Prostate gland (tissue), 2 donors: ENCODE measurements around the gene OR1Q1.

Source experiments
- POLR2A ChIP-seq: fragments of 450-650 bp; IDR thresholded peaks from one replicate; pipeline ENCODE4 v1.6.1; 2016; ENCODE audit warnings: antibody characterized with exemption, mild to moderate bottlenecking
- POLR2AphosphoS5 ChIP-seq: sonication (generic); formaldehyde crosslinking; IDR thresholded peaks from one replicate; pipeline ENCODE4 v1.6.1; 2017; ENCODE audit warnings: antibody characterized with exemption
- TF ChIP-seq, protein P1 (sequence below), 4 experiments: fragments of 200-600 bp in 2 of 4; fragments of 450-650 bp in 2 of 4; sonication (generic) in 2 of 4; IDR thresholded peaks; 1 replicate in 3 of 4; 2 replicates in 1 of 4; pipeline ENCODE4 v1.5.1; 2016 to 2019; ENCODE audit warnings: antibody characterized with exemption in 4 of 4, mild to moderate bottlenecking in 2 of 4, moderate library complexity in 2 of 4

DNA sequence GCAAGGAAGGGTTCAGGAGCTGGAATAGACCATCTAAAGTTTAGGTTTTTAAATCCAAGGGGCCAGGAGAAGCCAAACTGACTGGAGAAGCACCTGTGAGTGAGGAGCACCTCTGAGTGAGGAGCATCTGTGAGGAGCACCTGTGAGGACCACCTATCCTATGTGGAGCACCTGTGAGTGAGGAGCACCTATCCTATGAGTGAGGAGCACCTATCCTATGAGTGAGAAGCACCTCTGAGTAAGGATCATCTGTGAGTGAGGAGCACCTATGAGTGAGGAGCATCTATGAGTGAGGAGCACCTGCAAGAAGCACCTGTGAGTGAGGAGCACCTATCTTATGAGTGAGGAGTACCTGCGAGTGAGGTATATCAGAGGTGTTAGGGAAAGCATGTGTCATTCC is 8.0 kb upstream of the OR1Q1 start:
- TF ChIP-seq POLR2A (no peak), POLR2AphosphoS5 (no peak)
- TF ChIP-seq, protein P1, sequence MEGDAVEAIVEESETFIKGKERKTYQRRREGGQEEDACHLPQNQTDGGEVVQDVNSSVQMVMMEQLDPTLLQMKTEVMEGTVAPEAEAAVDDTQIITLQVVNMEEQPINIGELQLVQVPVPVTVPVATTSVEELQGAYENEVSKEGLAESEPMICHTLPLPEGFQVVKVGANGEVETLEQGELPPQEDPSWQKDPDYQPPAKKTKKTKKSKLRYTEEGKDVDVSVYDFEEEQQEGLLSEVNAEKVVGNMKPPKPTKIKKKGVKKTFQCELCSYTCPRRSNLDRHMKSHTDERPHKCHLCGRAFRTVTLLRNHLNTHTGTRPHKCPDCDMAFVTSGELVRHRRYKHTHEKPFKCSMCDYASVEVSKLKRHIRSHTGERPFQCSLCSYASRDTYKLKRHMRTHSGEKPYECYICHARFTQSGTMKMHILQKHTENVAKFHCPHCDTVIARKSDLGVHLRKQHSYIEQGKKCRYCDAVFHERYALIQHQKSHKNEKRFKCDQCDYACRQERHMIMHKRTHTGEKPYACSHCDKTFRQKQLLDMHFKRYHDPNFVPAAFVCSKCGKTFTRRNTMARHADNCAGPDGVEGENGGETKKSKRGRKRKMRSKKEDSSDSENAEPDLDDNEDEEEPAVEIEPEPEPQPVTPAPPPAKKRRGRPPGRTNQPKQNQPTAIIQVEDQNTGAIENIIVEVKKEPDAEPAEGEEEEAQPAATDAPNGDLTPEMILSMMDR (IDR thresholded peaks at IDR 0.05), result no peak
